H1 (cell line): ENCODE measurements around the gene RANBP17. TPM values are rescaled to one million over a fixed set of nuclear protein-coding genes. Genes with fewer than 3 reads are reported as not detected.

Experiments used
- CTCF ChIA-PET: fragments of 300-600 bp; sonication (Branson Sonifier 250); formaldehyde crosslinking; loops from one replicate; lab custom pipeline; 2021; ENCODE audit not compliant: partially characterized antibody; lab: Charles Lee
- POLR2A ChIA-PET: fragments of 300-600 bp; sonication (Branson Sonifier 250); formaldehyde crosslinking; loops from one replicate; lab custom pipeline; 2021; ENCODE audit warnings: inconsistent platforms; ENCODE audit not compliant: partially characterized antibody; lab: Charles Lee
- DNase-seq, 2 experiments: peaks; one replicate each; pipeline versions ENCODE4 v3.0.0 to v3.0.0-alpha.2; 2010 to 2022; ENCODE audit warnings: low spot score in 2 of 2, low read depth in 1 of 2, mixed read lengths in 1 of 2
- FAIRE-seq: peaks from 2 replicates; lab custom pipeline; 2011; peaks lifted over from hg19 to GRCh38; lab: Jason Lieb, UNC
- H2AFZ ChIP-seq: 2 replicates; pipeline ENCODE4 v1.8.1; 2012; ENCODE audit warnings: low read length, inconsistent platforms
- H2AK5ac ChIP-seq: 2 replicates; pipeline ENCODE4 v1.6.1; 2013; ENCODE audit warnings: low read depth, low read length
- H2BK120ac ChIP-seq: replicated peaks from 2 replicates; pipeline ENCODE3; 2013; ENCODE audit warnings: low read depth, low read length, inconsistent platforms
- H2BK12ac ChIP-seq: 2 replicates; pipeline ENCODE4 v1.6.1; 2013; ENCODE audit warnings: low read depth, low read length
- H2BK15ac ChIP-seq: 2 replicates; pipeline ENCODE4 v1.6.1; 2013; ENCODE audit warnings: low read length
- H2BK20ac ChIP-seq: 2 replicates; pipeline ENCODE4 v1.6.1; 2013; ENCODE audit warnings: low read length
- H2BK5ac ChIP-seq: 2 replicates; pipeline ENCODE4 v1.6.1; 2013; ENCODE audit warnings: low read depth, low read length
- H3K14ac ChIP-seq: 2 replicates; pipeline ENCODE4 v1.6.1; 2013; ENCODE audit warnings: inconsistent platforms; ENCODE audit not compliant: insufficient read length
- H3K18ac ChIP-seq: 2 replicates; pipeline ENCODE4 v1.6.1; 2013; ENCODE audit warnings: low read length; ENCODE audit errors: extremely low read depth
- H3K23ac ChIP-seq: 2 replicates; pipeline ENCODE4 v1.6.1; 2013; ENCODE audit warnings: inconsistent platforms; ENCODE audit not compliant: insufficient read length
- H3K23me2 ChIP-seq: 2 replicates; pipeline ENCODE4 v1.6.1; 2013; ENCODE audit warnings: low read depth, low read length
- H3K27ac ChIP-seq: 2 replicates; pipeline ENCODE4 v1.6.1; 2011; ENCODE audit warnings: low read depth, low read length, inconsistent platforms
- H3K27me3 ChIP-seq, 4 experiments: replicated peaks in 1 of 4; 1 replicate in 1 of 4; 2 replicates in 3 of 4; pipeline versions ENCODE4 v1.6.1 to v1.8.1; 2011 to 2013; ENCODE audit warnings: low read length in 3 of 4, mild to moderate bottlenecking in 3 of 4, inconsistent platforms in 2 of 4, mixed read lengths in 2 of 4, moderate library complexity in 1 of 4; ENCODE audit not compliant: control insufficient read depth in 3 of 4, insufficient read depth in 3 of 4; ENCODE audit errors: extremely low read depth in 1 of 4
- H3K36me3 ChIP-seq, 4 experiments: 2 replicates each; pipeline versions ENCODE4 v1.6.1 to v1.8.1; 2011 to 2013; ENCODE audit warnings: mild to moderate bottlenecking in 4 of 4, low read length in 3 of 4, moderate library complexity in 2 of 4, control low read depth in 1 of 4, inconsistent platforms in 1 of 4; ENCODE audit not compliant: insufficient read depth in 4 of 4, control insufficient read depth in 2 of 4
- H3K4ac ChIP-seq: replicated peaks from 2 replicates; pipeline ENCODE3; 2013; ENCODE audit warnings: low read length, low read depth, mixed read lengths, inconsistent platforms; ENCODE audit not compliant: insufficient read length
- H3K4me1 ChIP-seq, 4 experiments: replicated peaks in 1 of 4; 1 replicate in 1 of 4; 2 replicates in 3 of 4; pipeline versions ENCODE4 v1.6.1 to v1.8.1; 2011 to 2013; ENCODE audit warnings: low read length in 3 of 4, inconsistent platforms in 2 of 4, mixed read lengths in 1 of 4; ENCODE audit not compliant: insufficient read depth in 4 of 4, control insufficient read depth in 3 of 4
- H3K4me2 ChIP-seq, 2 experiments: 2 replicates each; pipeline versions ENCODE4 v1.6.1 to v1.8.1; 2011 to 2013; ENCODE audit warnings: low read depth in 2 of 2, low read length in 2 of 2, control low read depth in 1 of 2, inconsistent platforms in 1 of 2, mild to moderate bottlenecking in 1 of 2; ENCODE audit not compliant: insufficient read depth in 1 of 2
- H3K4me3 ChIP-seq, 4 experiments: fragments of 200-600, 300-600 bp in 1 of 4; sonication (generic), shearing (Covaris generic), sonication (Bioruptor Twin) in 1 of 4; 2 replicates each; pipeline versions ENCODE4 v1.5.1 to v1.8.1; 2011 to 2016; ENCODE audit warnings: low read length in 4 of 4, low read depth in 3 of 4, control low read depth in 2 of 4, inconsistent platforms in 2 of 4, mild to moderate bottlenecking in 2 of 4, mixed read lengths in 1 of 4, moderate library complexity in 1 of 4; ENCODE audit not compliant: insufficient read depth in 2 of 4; ENCODE audit errors: extremely low read depth in 1 of 4
- H3K56ac ChIP-seq: replicated peaks from 2 replicates; pipeline ENCODE3; 2013; ENCODE audit warnings: low read depth, mild to moderate bottlenecking, mixed read lengths, low read length, inconsistent platforms; ENCODE audit not compliant: insufficient read length
- H3K79me1 ChIP-seq: 2 replicates; pipeline ENCODE4 v1.6.1; 2013; ENCODE audit warnings: low read depth, low read length, control low read depth
- H3K79me2 ChIP-seq, 2 experiments: 2 replicates each; pipeline versions ENCODE4 v1.6.1 to v1.8.1; 2012 to 2013; ENCODE audit warnings: low read length in 2 of 2, mild to moderate bottlenecking in 2 of 2, inconsistent platforms in 1 of 2; ENCODE audit not compliant: insufficient read depth in 2 of 2, control insufficient read depth in 1 of 2
- H3K9ac ChIP-seq, 4 experiments: replicated peaks in 1 of 4; 1 replicate in 1 of 4; 2 replicates in 3 of 4; pipeline versions ENCODE4 v1.6.1 to v1.8.1; 2011 to 2013; ENCODE audit warnings: low read depth in 3 of 4, low read length in 3 of 4, control low read depth in 2 of 4, mild to moderate bottlenecking in 2 of 4, moderate library complexity in 2 of 4, inconsistent platforms in 1 of 4; ENCODE audit errors: extremely low read depth in 1 of 4
- H3K9me3 ChIP-seq, 2 experiments: 2 replicates each; pipeline versions ENCODE4 v1.6.1 to v1.8.1; 2012 to 2013; ENCODE audit warnings: mild to moderate bottlenecking in 2 of 2, moderate library complexity in 2 of 2, control low read depth in 1 of 2, inconsistent platforms in 1 of 2, low read depth in 1 of 2, low read length in 1 of 2, mixed read lengths in 1 of 2; ENCODE audit not compliant: insufficient read depth in 2 of 2
- H4K20me1 ChIP-seq, 2 experiments: replicated peaks in 1 of 2; 2 replicates each; pipeline versions ENCODE3 to v1.8.1; 2011 to 2013; ENCODE audit warnings: inconsistent platforms in 2 of 2, low read length in 2 of 2, mild to moderate bottlenecking in 1 of 2; ENCODE audit not compliant: insufficient read depth in 2 of 2, control insufficient read depth in 1 of 2
- H4K5ac ChIP-seq: 2 replicates; pipeline ENCODE4 v1.6.1; 2013; ENCODE audit warnings: low read length, low read depth, mixed read lengths, inconsistent platforms; ENCODE audit not compliant: insufficient read length
- H4K8ac ChIP-seq: 2 replicates; pipeline ENCODE4 v1.8.0; 2013; ENCODE audit warnings: mild to moderate bottlenecking, moderate library complexity, low read length, inconsistent platforms; ENCODE audit not compliant: insufficient read depth; ENCODE audit errors: extremely low read depth
- H4K91ac ChIP-seq: replicated peaks from 2 replicates; pipeline ENCODE3; 2013; ENCODE audit warnings: low read length, mixed read lengths, inconsistent platforms; ENCODE audit not compliant: insufficient read length
- CTBP2 ChIP-seq: IDR thresholded peaks from 2 replicates; pipeline ENCODE4 v1.7.0; 2011; ENCODE audit warnings: borderline replicate concordance, mild to moderate bottlenecking, moderate library complexity, mixed read lengths, low read length; ENCODE audit not compliant: insufficient read depth, insufficient read length
- KDM1A ChIP-seq: fragments of 200-600, 300-600 bp; sonication (generic); IDR thresholded peaks from 2 replicates; pipeline ENCODE4 v1.7.1; 2016; ENCODE audit warnings: mild to moderate bottlenecking, low read length, borderline replicate concordance
- POLR2AphosphoS5 ChIP-seq: IDR thresholded peaks from 2 replicates; pipeline ENCODE4 v1.6.1; 2011; ENCODE audit warnings: low read depth, low read length
- RNF2 ChIP-seq: fragments of 200-900, 300-1000 bp; sonication (generic); IDR thresholded peaks from 2 replicates; pipeline ENCODE4 v1.7.1; 2016; ENCODE audit warnings: borderline replicate concordance, low read depth, mild to moderate bottlenecking, antibody characterized with exemption, low read length; ENCODE audit not compliant: poor library complexity, severe bottlenecking; ENCODE audit errors: missing control alignments
- RXRA ChIP-seq: IDR thresholded peaks from 2 replicates; pipeline ENCODE4 v1.6.1; 2011; ENCODE audit warnings: low read depth, mild to moderate bottlenecking, low read length, moderate library complexity; ENCODE audit not compliant: insufficient read depth
- SAP30 ChIP-seq: fragments of 300-600 bp; sonication (generic); IDR thresholded peaks from 2 replicates; pipeline ENCODE4 v1.7.1; 2012; ENCODE audit warnings: low read length, moderate library complexity, mild to moderate bottlenecking, inconsistent platforms; ENCODE audit not compliant: insufficient read depth, insufficient replicate concordance
- WGBS, 2 experiments: shearing (Covaris generic) in 1 of 2; methylation state at CpG; one replicate each; pipeline versions ENCODE4 v1.1.6 to v1.1.7; 2013 to 2015; ENCODE audit warnings: low lambda C conversion rate in 2 of 2, mixed read lengths in 2 of 2, inconsistent platforms in 1 of 2, low coverage in 1 of 2, missing lambda C conversion rate in 1 of 2; ENCODE audit not compliant: insufficient replicate concordance in 2 of 2, insufficient coverage in 1 of 2, insufficient read length in 1 of 2; ENCODE audit errors: extremely low coverage in 1 of 2, missing lambda C conversion rate in 1 of 2; 5-methylcytosine and 5-hydroxymethylcytosine counted together
- polyA plus RNA-seq, 7 experiments: library from polyadenylated mRNA; depleted of rRNA in 3 of 7; stranded (reverse) in 5 of 7; unstranded in 2 of 7; fragments of >200 nt in 5 of 7; fragments of 200-250 nt in 2 of 7; gene quantifications; 1 replicate in 5 of 7; 2 replicates in 1 of 7; 4 replicates in 1 of 7; pipeline versions ENCODE4 v1.2.1 to v1.2.3, GENCODE V29; 2011 to 2013; ENCODE audit warnings: missing spikeins in 2 of 7, mixed read lengths in 2 of 7
- total RNA-seq: library from RNA; stranded (reverse); fragmentation: NEBNext Ultra II Directional; extraction: Animal tissue kit (Norgen Biotek cat#: 25700); gene quantifications from 2 replicates; pipeline ENCODE4 v1.2.1, GENCODE V29; 2021
- TF ChIP-seq, protein P1 (sequence below): IDR thresholded peaks from 2 replicates; pipeline ENCODE4 v1.6.1; 2012; ENCODE audit warnings: inconsistent platforms

RANBP17 gene
- total and polyA plus RNA-seq, 2 of the 8 experiments (the other 6 are each of a cell fraction or from before 2014, with no cell fraction given), result 8.6 to 21.3 TPM

DNA sequence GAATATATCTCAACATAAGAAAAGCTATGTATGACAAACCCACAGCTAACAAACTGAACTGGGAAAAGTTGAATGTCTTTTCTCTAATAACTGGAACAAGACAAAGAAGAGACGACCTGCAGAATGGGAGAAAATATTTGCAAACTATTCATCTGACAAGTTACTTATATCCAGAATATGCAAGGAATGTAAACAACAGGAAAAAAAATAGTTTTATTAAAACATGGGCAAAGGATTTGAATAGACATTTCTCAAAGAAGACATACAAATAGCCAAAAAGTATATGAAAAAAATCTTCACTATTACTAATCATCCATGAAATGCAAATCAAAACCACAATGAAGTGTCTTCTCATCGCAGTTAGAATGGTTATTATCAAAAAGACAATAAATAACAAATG is 265.5 kb downstream of the RANBP17 start:
- Histone ChIP-seq H3K27ac (no peak overlapping the region), H3K23me2 (no peaks in the 10 kb centered on the region), H3K4me3 (no peak overlapping the region), H3K79me2 (no peaks in the 10 kb centered on the region), H4K91ac (no peak overlapping the region), H3K56ac (no peak overlapping the region), H2AK5ac (no peak overlapping the region), H3K79me1 (no peaks in the 10 kb centered on the region), H2AFZ (no peak overlapping the region), H3K14ac (no peak overlapping the region), H3K23ac (no peak overlapping the region), H4K5ac (no peak overlapping the region), H3K18ac (no peak overlapping the region), H3K27me3 (no peaks in the 10 kb centered on the region), H2BK15ac (no peak overlapping the region), H2BK20ac (no peak overlapping the region), H3K9ac (no peak overlapping the region), H3K4me1 (no peaks in the 10 kb centered on the region), H2BK120ac (no peak overlapping the region), H2BK12ac (no peak overlapping the region), H3K4me2 (no peak overlapping the region), H4K8ac (no peak overlapping the region), H2BK5ac (no peak overlapping the region), H3K4ac (no peak overlapping the region), H3K9me3 (no peaks in the 10 kb centered on the region), H4K20me1 (no peaks in the 10 kb centered on the region), H3K36me3 (no peaks in the 10 kb centered on the region)
- no peak for TF ChIP-seq RNF2
- TF ChIP-seq POLR2AphosphoS5, result no peak
- TF ChIP-seq, protein P1, sequence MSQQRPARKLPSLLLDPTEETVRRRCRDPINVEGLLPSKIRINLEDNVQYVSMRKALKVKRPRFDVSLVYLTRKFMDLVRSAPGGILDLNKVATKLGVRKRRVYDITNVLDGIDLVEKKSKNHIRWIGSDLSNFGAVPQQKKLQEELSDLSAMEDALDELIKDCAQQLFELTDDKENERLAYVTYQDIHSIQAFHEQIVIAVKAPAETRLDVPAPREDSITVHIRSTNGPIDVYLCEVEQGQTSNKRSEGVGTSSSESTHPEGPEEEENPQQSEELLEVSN, result no peak
- no peak for TF ChIP-seq KDM1A
- no peak for TF ChIP-seq CTBP2
- TF ChIP-seq SAP30, result no peak
- no peak for TF ChIP-seq RXRA
- FAIRE-seq (no peak), DNase-seq (no peak)
- ChIA-PET POLR2A (no interaction called here), CTCF (interaction anchor here (0.9 kb wide), 1 partner anchor 35 kb away, joined by 3 read pairs; no protein-coding TSS in a partner anchor)
- 91% methylated on average over 2 of the region's 2 CpGs; no CpG with 5 or more reads in 1 of the 2 experiments for WGBS, 2 experiments
